Testis (tissue), 3 donors: ENCODE measurements around the gene FNDC8. TPM values are rescaled to one million over a fixed set of nuclear protein-coding genes. Genes with fewer than 3 reads are reported as not detected.

Experiments used
- DNase-seq: peaks from one replicate; pipeline ENCODE4 v3.0.0-alpha.2; 2019
- H3K27ac ChIP-seq, 2 donors: fragments of 200-600 bp; sonication (generic); one replicate each; pipeline ENCODE4 v1.5.1; 2019
- H3K27me3 ChIP-seq: fragments of 200-600 bp; sonication (generic); one replicate; pipeline ENCODE4 v1.5.1; 2019
- H3K36me3 ChIP-seq: fragments of 200-600 bp; sonication (generic); one replicate; pipeline ENCODE4 v1.5.1; 2017; ENCODE audit warnings: low read depth; ENCODE audit errors: missing control alignments
- H3K4me1 ChIP-seq: fragments of 200-600 bp; sonication (generic); one replicate; pipeline ENCODE4 v1.5.1; 2019
- H3K4me3 ChIP-seq, 2 donors: fragments of 200-600 bp; sonication (generic); one replicate each; pipeline ENCODE4 v1.5.1; 2017 to 2019
- H3K9me3 ChIP-seq: fragments of 200-600 bp; sonication (generic); one replicate; pipeline ENCODE4 v1.5.1; 2017
- CTCF ChIP-seq, 3 experiments: fragments of 450-650 bp in 2 of 3; fragments of 200-600 bp in 1 of 3; sonication (generic) in 1 of 3; IDR thresholded peaks; one replicate each; pipeline ENCODE4 v1.5.1; 2016 to 2019; ENCODE audit warnings: antibody characterized with exemption in 3 of 3, mild to moderate bottlenecking in 2 of 3, moderate library complexity in 1 of 3
- POLR2A ChIP-seq: fragments of 450-650 bp; IDR thresholded peaks from one replicate; pipeline ENCODE4 v1.6.1; 2017; ENCODE audit warnings: antibody characterized with exemption, mild to moderate bottlenecking, moderate library complexity
- WGBS, 2 donors: methylation state at CpG; one replicate each; pipeline ENCODE4 v1.1.5; 2018; 5-methylcytosine and 5-hydroxymethylcytosine counted together
- intact Hi-C: fragments of 100-400 bp; cut with DNase I; formaldehyde crosslinking; loops from one replicate; pipeline ENCODE4 v1.15.1; 2023; ENCODE audit warnings: low total_unique reads
- polyA plus RNA-seq: library from polyadenylated mRNA; stranded (reverse); fragments of 350-450 nt; fragmentation: Illumina TruSeq; extraction: RNeasy Lipid Tissue Mini Kit (QIAGEN cat#74804); gene quantifications from one replicate; pipeline ENCODE4 v1.2.3, GENCODE V29; 2014; ENCODE audit warnings: low read depth, low replicate concordance; ENCODE audit not compliant: insufficient read depth
- total RNA-seq, 2 donors: library from RNA; depleted of rRNA; stranded (reverse); fragments of >200 nt; gene quantifications; one replicate each; pipeline ENCODE4 v1.2.3, GENCODE V29; 2016

Gene FNDC8
- total and polyA plus RNA-seq, 3 donors from 2014 or later: 39.0 to 138 (median 120) TPM

- no peak for DNase-seq
- intact Hi-C loops: no loop called here
- 74 to 84% methylated on average over 2 of the region's 2 CpGs for WGBS, 2 donors
Measured at GRCh38 chr17:35094902-35095301, 26.5 kb upstream of the FNDC8 start.

GRCh38 chr17:35095741-35096140 is 25.7 kb upstream of the FNDC8 start:
- Histone ChIP-seq H3K4me1 (no peaks in the 10 kb centered on the region), H3K4me3 (no peak overlapping the region), H3K27ac (no peak overlapping the region), H3K27me3 (no peaks in the 10 kb centered on the region), H3K9me3 (no peaks in the 10 kb centered on the region), H3K36me3 (no peaks in the 10 kb centered on the region)
- DNase-seq: no peak
- 85 to 88% methylated on average over 1 of the region's 1 CpG for WGBS, 2 donors
- intact Hi-C loops: no loop called here
- no peak for TF ChIP-seq CTCF (IDR thresholded peaks at IDR 0.05)
- TF ChIP-seq POLR2A: no peak

More at GRCh38 chr17:35094902-35095301, 26.5 kb upstream of the FNDC8 start:
- Histone ChIP-seq H3K9me3 (no peaks in the 10 kb centered on the region), H3K4me1 (no peaks in the 10 kb centered on the region), H3K4me3 (no peak overlapping the region), H3K27ac (no peak overlapping the region), H3K36me3 (no peaks in the 10 kb centered on the region), H3K27me3 (no peaks in the 10 kb centered on the region)
- no peak for TF ChIP-seq CTCF (IDR thresholded peaks at IDR 0.05)
- no peak for TF ChIP-seq POLR2A

GRCh38 chr17:35097776-35098175 is 23.6 kb upstream of the FNDC8 start:
- TF ChIP-seq POLR2A (no peak), CTCF (IDR thresholded peaks at IDR 0.05) (no peak)

GRCh38 chr17:35099908-35100307 is 21.5 kb upstream of the FNDC8 start:
- H3K4me1 ChIP-seq: no peaks in the 10 kb centered on the region
- intact Hi-C loops: no loop called here
- H3K36me3 ChIP-seq: no peaks in the 10 kb centered on the region
- H3K27ac ChIP-seq: no peak overlapping the region
- no peaks in the 10 kb centered on the region for H3K27me3 ChIP-seq
- H3K4me3 ChIP-seq: no peak overlapping the region
- DNase-seq: no peak
- WGBS, 2 donors: 92 to 100% methylated on average over 3 of the region's 3 CpGs
- TF ChIP-seq CTCF (IDR thresholded peaks at IDR 0.05): no peak
- TF ChIP-seq POLR2A: no peak
- no peaks in the 10 kb centered on the region for H3K9me3 ChIP-seq

More at GRCh38 chr17:35097776-35098175, 23.6 kb upstream of the FNDC8 start:
- Histone ChIP-seq H3K9me3 (no peaks in the 10 kb centered on the region), H3K27me3 (no peaks in the 10 kb centered on the region), H3K27ac (no peak overlapping the region), H3K4me1 (no peaks in the 10 kb centered on the region), H3K4me3 (no peak overlapping the region), H3K36me3 (no peaks in the 10 kb centered on the region)
- intact Hi-C loops: no loop called here
- no peak for DNase-seq
- WGBS, 2 donors: 85 to 89% methylated on average over 2 of the region's 2 CpGs

- H3K36me3 ChIP-seq: no peaks in the 10 kb centered on the region
- H3K9me3 ChIP-seq: no peaks in the 10 kb centered on the region
- H3K27me3 ChIP-seq: no peaks in the 10 kb centered on the region
- WGBS, 2 donors: 96 to 97% methylated on average over 6 to 14 of the region's 14 CpGs
- TF ChIP-seq CTCF (IDR thresholded peaks at IDR 0.05) (no peak), POLR2A (no peak)
- H3K4me3 ChIP-seq: no peak overlapping the region
- no peak for DNase-seq
- no peaks in the 10 kb centered on the region for H3K4me1 ChIP-seq
- intact Hi-C loops: no loop called here
- no peak overlapping the region for H3K27ac ChIP-seq
Measured at GRCh38 chr17:35101036-35101435, 20.4 kb upstream of the FNDC8 start.
